Measurements from ENCODE around the gene ZNF569.
"Not testable (repeated sequence)": the region's sequence is repeated elsewhere in the genome, so short reads cannot be mapped to it uniquely, and the experiment has no call there.

The ZNF569 gene

GRCh38 chr19:37466798-37467607 lies at the start of gene ZNF569:
ZNF569 (minus strand) TSS chr19:37467444; CDS start chr19:37444921, 22,523 bp downstream.
- peak; percentile 72 to 76 for DNase-seq (ENCODE audit: low read depth in 2 of 2, low spot score in 1 of 2)

- DNase-seq (ENCODE audit: low read depth in 2 of 2, low spot score in 1 of 2): no peak
These were observed 46.2 kb upstream of the ZNF569 start for GRCh38 chr19:37513397-37513796.

GRCh38 chr19:37511821-37512220 lies 44.6 kb upstream of the ZNF569 start:
- DNase-seq (ENCODE audit: low read depth in 2 of 2, low spot score in 1 of 2): no peak

GRCh38 chr19:37511186-37511585 lies 43.9 kb upstream of the ZNF569 start:
- DNase-seq (ENCODE audit: low read depth in 2 of 2, low spot score in 1 of 2): no peak

GRCh38 chr19:37507167-37507464 lies 39.9 kb upstream of the ZNF569 start:
- DNase-seq (ENCODE audit: low read depth in 2 of 2, low spot score in 1 of 2): no peak

- DNase-seq (ENCODE audit: low read depth in 2 of 2, low spot score in 1 of 2): peak; percentile 51 to 54
These were observed 39.3 kb upstream of the ZNF569 start, which contains the start of gene ZNF793 for GRCh38 chr19:37506387-37507166. ZNF793 (plus strand) TSS chr19:37506939; CDS start chr19:37523440, 16,501 bp downstream.

GRCh38 chr19:37505958-37506386 lies 38.7 kb upstream of the ZNF569 start:
- DNase-seq (ENCODE audit: low read depth in 2 of 2, low spot score in 1 of 2): peak in 1 of 2 donors; percentile 64

- DNase-seq (ENCODE audit: low read depth in 2 of 2, low spot score in 1 of 2): no peak
These were observed 25.0 kb upstream of the ZNF569 start for GRCh38 chr19:37492213-37492612.

- DNase-seq (ENCODE audit: low read depth in 2 of 2, low spot score in 1 of 2): no peak
These were observed 17.3 kb upstream of the ZNF569 start for GRCh38 chr19:37484406-37485168.

GRCh38 chr19:37472165-37472564 lies 4.9 kb upstream of the ZNF569 start:
- no peak for DNase-seq (ENCODE audit: low read depth in 2 of 2, low spot score in 1 of 2)

- no peak for DNase-seq (ENCODE audit: low read depth in 2 of 2, low spot score in 1 of 2)
These were observed 3.0 kb upstream of the ZNF569 start for GRCh38 chr19:37470216-37470615.

- peak; percentile 67 to 77 for DNase-seq (ENCODE audit: low read depth in 2 of 2, low spot score in 1 of 2)
These were observed 1.9 kb upstream of the ZNF569 start, which contains the start of gene ZNF570 for GRCh38 chr19:37468961-37469777. ZNF570 (plus strand) TSS chr19:37469356; CDS start chr19:37470355, 999 bp downstream.

GRCh38 chr19:37467608-37468090 lies 405 bp upstream of the ZNF569 start:
- no peak for DNase-seq (ENCODE audit: low read depth in 2 of 2, low spot score in 1 of 2)

GRCh38 chr19:37466277-37466797 lies 907 bp downstream of the ZNF569 start:
- no peak for DNase-seq (ENCODE audit: low read depth in 2 of 2, low spot score in 1 of 2)

- DNase-seq (ENCODE audit: low read depth in 2 of 2, low spot score in 1 of 2): no peak
These were observed 14.6 kb downstream of the ZNF569 start for GRCh38 chr19:37452500-37453245.

GRCh38 chr19:37413313-37414084 lies 53.7 kb downstream of the ZNF569 start:
- no peak for DNase-seq (ENCODE audit: low read depth in 2 of 2, low spot score in 1 of 2)

- no peak for DNase-seq (ENCODE audit: low read depth in 2 of 2, low spot score in 1 of 2)
These were observed 54.5 kb downstream of the ZNF569 start for GRCh38 chr19:37412700-37413099.

GRCh38 chr19:37406140-37406846 lies 61.0 kb downstream of the ZNF569 start:
- not testable (repeated sequence) for DNase-seq (ENCODE audit: low read depth in 2 of 2, low spot score in 1 of 2)
